Tibial nerve (tissue), 4 donors: ENCODE results near the gene IMPACT.

Experiments used
- EP300 ChIP-seq, 2 donors: sonication (generic); formaldehyde crosslinking; IDR thresholded peaks; one replicate each; pipeline ENCODE4 v1.6.1; 2017; ENCODE audit warnings: antibody characterized with exemption in 2 of 2, mild to moderate bottlenecking in 1 of 2
- POLR2A ChIP-seq, 2 donors: fragments of 450-650 bp; IDR thresholded peaks; one replicate each; pipeline ENCODE4 v1.6.1; 2017; ENCODE audit warnings: antibody characterized with exemption in 2 of 2, mild to moderate bottlenecking in 2 of 2, moderate library complexity in 2 of 2
- TF ChIP-seq, protein P1 (sequence below), 5 experiments: fragments of 200-600 bp in 3 of 5; fragments of 450-650 bp in 2 of 5; sonication (generic) in 3 of 5; IDR thresholded peaks; one replicate each; pipeline ENCODE4 v1.5.1; 2016 to 2019; ENCODE audit warnings: antibody characterized with exemption in 5 of 5, mild to moderate bottlenecking in 3 of 5, moderate library complexity in 2 of 5

DNA sequence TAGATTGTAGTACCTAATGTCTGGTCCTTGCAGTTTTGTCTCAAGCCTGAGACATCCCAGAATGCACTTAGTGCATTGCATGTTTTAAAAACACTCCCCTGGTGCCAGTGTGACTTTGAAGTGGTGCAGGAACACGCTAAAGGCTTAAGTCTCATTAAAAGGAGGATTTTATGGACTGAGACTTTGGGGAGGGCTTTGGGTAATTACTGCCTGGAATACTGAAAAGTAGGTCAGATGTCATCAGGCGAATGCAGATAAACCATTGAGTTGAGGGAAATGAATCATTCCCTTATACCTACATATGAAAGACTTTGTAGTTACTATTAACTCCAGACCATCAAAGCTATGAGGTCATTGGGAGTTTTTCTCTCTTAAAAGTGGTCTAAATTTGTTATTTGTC, 25.9 kb upstream of the IMPACT start:
- TF ChIP-seq, protein P1, sequence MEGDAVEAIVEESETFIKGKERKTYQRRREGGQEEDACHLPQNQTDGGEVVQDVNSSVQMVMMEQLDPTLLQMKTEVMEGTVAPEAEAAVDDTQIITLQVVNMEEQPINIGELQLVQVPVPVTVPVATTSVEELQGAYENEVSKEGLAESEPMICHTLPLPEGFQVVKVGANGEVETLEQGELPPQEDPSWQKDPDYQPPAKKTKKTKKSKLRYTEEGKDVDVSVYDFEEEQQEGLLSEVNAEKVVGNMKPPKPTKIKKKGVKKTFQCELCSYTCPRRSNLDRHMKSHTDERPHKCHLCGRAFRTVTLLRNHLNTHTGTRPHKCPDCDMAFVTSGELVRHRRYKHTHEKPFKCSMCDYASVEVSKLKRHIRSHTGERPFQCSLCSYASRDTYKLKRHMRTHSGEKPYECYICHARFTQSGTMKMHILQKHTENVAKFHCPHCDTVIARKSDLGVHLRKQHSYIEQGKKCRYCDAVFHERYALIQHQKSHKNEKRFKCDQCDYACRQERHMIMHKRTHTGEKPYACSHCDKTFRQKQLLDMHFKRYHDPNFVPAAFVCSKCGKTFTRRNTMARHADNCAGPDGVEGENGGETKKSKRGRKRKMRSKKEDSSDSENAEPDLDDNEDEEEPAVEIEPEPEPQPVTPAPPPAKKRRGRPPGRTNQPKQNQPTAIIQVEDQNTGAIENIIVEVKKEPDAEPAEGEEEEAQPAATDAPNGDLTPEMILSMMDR (IDR thresholded peaks at IDR 0.05): no peak
- no peak for TF ChIP-seq POLR2A (IDR thresholded peaks at IDR 0.05)
- no peak for TF ChIP-seq EP300 (IDR thresholded peaks at IDR 0.05)
